Neural progenitor cell (in vitro differentiated cells): Measurements from ENCODE around the gene C10orf67.

ENCODE experiments used
- EZH2 ChIP-seq: fragments of 200-600 bp; sonication (generic); IDR thresholded peaks from 2 replicates; pipeline ENCODE4 v1.6.1; 2017; ENCODE audit warnings: antibody characterized with exemption, mild to moderate bottlenecking, moderate library complexity
- EZH2phosphoT487 ChIP-seq: fragments of 200-600 bp; sonication (generic); IDR thresholded peaks from 2 replicates; pipeline ENCODE4 v1.6.1; 2017; ENCODE audit warnings: antibody characterized with exemption
- TF ChIP-seq, protein P1 (sequence below): fragments of 200-600 bp; sonication (generic); IDR thresholded peaks from 2 replicates; pipeline ENCODE4 v1.5.1; 2017; ENCODE audit warnings: antibody characterized with exemption, mild to moderate bottlenecking

DNA sequence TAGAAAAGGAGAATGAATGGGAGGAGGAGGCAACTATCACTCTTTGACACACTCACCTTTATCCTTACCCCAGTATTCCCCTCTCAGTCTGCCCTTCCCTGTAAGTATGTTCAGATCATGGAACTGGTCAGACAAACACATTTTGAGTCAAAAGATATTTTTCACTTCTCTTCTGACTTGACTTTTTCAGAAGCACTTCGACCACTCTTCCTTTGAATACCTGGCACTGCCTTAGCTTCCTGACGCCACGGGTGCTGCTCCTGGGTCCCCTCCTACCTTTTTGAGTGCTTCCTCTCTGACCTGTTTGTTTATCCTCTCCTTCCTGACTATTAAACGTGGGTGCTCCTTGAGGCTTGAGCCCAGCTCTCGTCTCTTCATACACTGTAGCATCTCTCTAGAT is 19.8 kb upstream of the C10orf67 start:
- TF ChIP-seq, protein P1, sequence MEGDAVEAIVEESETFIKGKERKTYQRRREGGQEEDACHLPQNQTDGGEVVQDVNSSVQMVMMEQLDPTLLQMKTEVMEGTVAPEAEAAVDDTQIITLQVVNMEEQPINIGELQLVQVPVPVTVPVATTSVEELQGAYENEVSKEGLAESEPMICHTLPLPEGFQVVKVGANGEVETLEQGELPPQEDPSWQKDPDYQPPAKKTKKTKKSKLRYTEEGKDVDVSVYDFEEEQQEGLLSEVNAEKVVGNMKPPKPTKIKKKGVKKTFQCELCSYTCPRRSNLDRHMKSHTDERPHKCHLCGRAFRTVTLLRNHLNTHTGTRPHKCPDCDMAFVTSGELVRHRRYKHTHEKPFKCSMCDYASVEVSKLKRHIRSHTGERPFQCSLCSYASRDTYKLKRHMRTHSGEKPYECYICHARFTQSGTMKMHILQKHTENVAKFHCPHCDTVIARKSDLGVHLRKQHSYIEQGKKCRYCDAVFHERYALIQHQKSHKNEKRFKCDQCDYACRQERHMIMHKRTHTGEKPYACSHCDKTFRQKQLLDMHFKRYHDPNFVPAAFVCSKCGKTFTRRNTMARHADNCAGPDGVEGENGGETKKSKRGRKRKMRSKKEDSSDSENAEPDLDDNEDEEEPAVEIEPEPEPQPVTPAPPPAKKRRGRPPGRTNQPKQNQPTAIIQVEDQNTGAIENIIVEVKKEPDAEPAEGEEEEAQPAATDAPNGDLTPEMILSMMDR = no peak
- TF ChIP-seq EZH2 = no peak
- no peak for TF ChIP-seq EZH2phosphoT487
